K562 (cell line): Measurements from ENCODE around the gene CHPF. TPM values are rescaled to one million over a fixed set of nuclear protein-coding genes. Genes with fewer than 3 reads are reported as not detected.

ENCODE experiments used
- ATAC-seq: fragments of 200-7000 bp; cut with Tn5 transposase; 3 replicates; pipeline ENCODE4 v1.9.1; 2020; ENCODE audit warnings: moderate library complexity
- BruUV-seq: library from RNA; stranded (reverse); fragments of 400-500 nt; replicated peaks from 2 replicates; lab custom pipeline; 2021; lab: Mats Ljungman, UMichigan
- CTCF ChIA-PET: fragments of 300-600 bp; formaldehyde crosslinking; extraction: SDS; loops from one replicate; lab custom pipeline; 2021; ENCODE audit warnings: low intra/inter-chr PET ratio; lab: Yijun Ruan, JAX
- POLR2A ChIA-PET: fragments of 300-600, 350-650 bp; sonication (Branson Sonifier 250); formaldehyde crosslinking; extraction: SDS; loops from one replicate; lab custom pipeline; 2021; ENCODE audit warnings: antibody characterized with exemption, inconsistent platforms; lab: Yijun Ruan, JAX
- DNase-seq, 4 experiments: peaks; one replicate each; pipeline versions ENCODE4 v3.0.0 to v3.0.0-alpha.2; 2011 to 2018; ENCODE audit warnings: low spot score in 3 of 4, mixed read lengths in 3 of 4; ENCODE audit errors: extremely low read depth in 1 of 4
- FAIRE-seq: peaks from 2 replicates; lab custom pipeline; 2011; peaks lifted over from hg19 to GRCh38; lab: Jason Lieb, UNC
- H2AFZ ChIP-seq: 2 replicates; pipeline ENCODE4 v1.6.0; 2011; ENCODE audit warnings: low read depth, low read length, control low read depth, inconsistent platforms
- H3K27ac ChIP-seq: fragments of 200-600 bp; 3 replicates; pipeline ENCODE4 v1.8.0; 2011; ENCODE audit warnings: low read depth, mild to moderate bottlenecking, control low read depth, inconsistent platforms, low read length, moderate library complexity, mixed read lengths; ENCODE audit errors: extremely low read depth
- H3K27me3 ChIP-seq, 2 experiments: fragments of 300-600 bp in 1 of 2; 2 replicates in 1 of 2; 3 replicates in 1 of 2; pipeline versions ENCODE4 v1.6.0 to v1.8.0; 2011; ENCODE audit warnings: inconsistent platforms in 2 of 2, low read length in 2 of 2, mild to moderate bottlenecking in 1 of 2, mixed read lengths in 1 of 2, moderate library complexity in 1 of 2; ENCODE audit not compliant: control insufficient read depth in 2 of 2, insufficient read depth in 2 of 2
- H3K36me3 ChIP-seq: fragments of 300-600 bp; 3 replicates; pipeline ENCODE4 v1.8.0; 2011; ENCODE audit warnings: mild to moderate bottlenecking, low read length, inconsistent platforms; ENCODE audit not compliant: control insufficient read depth, insufficient read depth
- H3K4me1 ChIP-seq, 2 experiments: fragments of 200-600 bp in 1 of 2; replicated peaks in 1 of 2; 2 replicates in 1 of 2; 3 replicates in 1 of 2; pipeline versions ENCODE4 v1.5.1 to v1.8.0; 2011; ENCODE audit warnings: inconsistent platforms in 2 of 2, low read length in 2 of 2, mild to moderate bottlenecking in 1 of 2, mixed read lengths in 1 of 2, moderate library complexity in 1 of 2; ENCODE audit not compliant: control insufficient read depth in 2 of 2, insufficient read depth in 2 of 2
- H3K4me2 ChIP-seq: 2 replicates; pipeline ENCODE4 v1.6.1; 2011; ENCODE audit warnings: low read length, control low read depth, inconsistent platforms, mixed read lengths; ENCODE audit not compliant: insufficient read depth
- H3K4me3 ChIP-seq: fragments of 200-600 bp; sonication (generic), shearing (Covaris generic); 2 replicates; pipeline ENCODE4 v1.5.1; 2016; ENCODE audit warnings: control low read depth, inconsistent platforms
- H3K79me2 ChIP-seq: fragments of 200-600 bp; 3 replicates; pipeline ENCODE4 v1.8.0; 2011; ENCODE audit warnings: low read length, inconsistent platforms; ENCODE audit not compliant: control insufficient read depth, insufficient read depth
- H3K9ac ChIP-seq, 2 experiments: 2 replicates each; pipeline versions ENCODE4 v1.6.0 to v1.6.1; 2011; ENCODE audit warnings: low read depth in 2 of 2, low read length in 2 of 2, control low read depth in 1 of 2, inconsistent platforms in 1 of 2, mild to moderate bottlenecking in 1 of 2, mixed read lengths in 1 of 2; ENCODE audit not compliant: insufficient read depth in 1 of 2
- H3K9me1 ChIP-seq: one replicate; pipeline ENCODE4 v1.6.0; 2011; ENCODE audit warnings: inconsistent platforms, mild to moderate bottlenecking, low read length, moderate library complexity; ENCODE audit not compliant: control insufficient read depth, insufficient read depth
- H3K9me3 ChIP-seq: replicated peaks from 2 replicates; pipeline ENCODE4 v1.5.1; 2011; ENCODE audit warnings: low read depth, low read length, inconsistent platforms; ENCODE audit not compliant: control insufficient read depth, insufficient read depth
- H4K20me1 ChIP-seq: replicated peaks from 2 replicates; pipeline ENCODE4 v1.6.1; 2011; ENCODE audit warnings: low read length, inconsistent platforms, mixed read lengths; ENCODE audit not compliant: control insufficient read depth, insufficient read depth
- CC2D1A ChIP-seq: fragments of 450-650 bp; IDR thresholded peaks from 2 replicates; pipeline ENCODE4 v1.6.1; 2017; ENCODE audit warnings: mild to moderate bottlenecking
- ESRRA ChIP-seq: fragments of 450-650 bp; IDR thresholded peaks from 2 replicates; pipeline ENCODE4 v1.6.1; 2014; ENCODE audit warnings: low read depth, mild to moderate bottlenecking, moderate library complexity, borderline replicate concordance
- KDM5B ChIP-seq: fragments of 200-600 bp; sonication (generic); IDR thresholded peaks from 2 replicates; pipeline ENCODE4 v1.6.1; 2012; ENCODE audit warnings: low read depth, mild to moderate bottlenecking, moderate library complexity, low read length, control low read depth, inconsistent platforms; ENCODE audit not compliant: insufficient replicate concordance
- PCBP2 ChIP-seq: fragments of 200-400 bp; formaldehyde crosslinking; IDR thresholded peaks from 2 replicates; pipeline ENCODE4 v1.6.1; 2018; ENCODE audit warnings: low read length, low read depth, mild to moderate bottlenecking, moderate library complexity; ENCODE audit not compliant: poor library complexity, severe bottlenecking
- TRIM28 ChIP-seq: fragments of 450-650 bp; IDR thresholded peaks from 2 replicates; pipeline ENCODE4 v1.6.1; 2017
- U2AF1 ChIP-seq: fragments of 200-400 bp; formaldehyde crosslinking; optimal IDR thresholded peaks from 2 replicates; pipeline ENCODE3; 2017; ENCODE audit warnings: mild to moderate bottlenecking, low read depth, low read length, moderate library complexity
- ZBTB8A ChIP-seq: fragments of 450-650 bp; IDR thresholded peaks from 2 replicates; pipeline ENCODE4 v1.6.1; 2018; ENCODE audit warnings: mild to moderate bottlenecking, moderate library complexity; ENCODE audit not compliant: partially characterized antibody
- ZNF121 ChIP-seq: sonication (generic); formaldehyde crosslinking; conservative IDR thresholded peaks from 2 replicates; pipeline ENCODE4 v1.8.0; 2022; ENCODE audit warnings: missing genetic modification reagents
- ZNF3 ChIP-seq: fragments of 250-450 bp; sonication (Bioruptor Pico); IDR thresholded peaks from 2 replicates; pipeline ENCODE4 v1.5.0; 2021; ENCODE audit warnings: mild to moderate bottlenecking, moderate library complexity
- ZNF507 ChIP-seq: conservative IDR thresholded peaks from 2 replicates; pipeline ENCODE4 v1.6.1; 2017; ENCODE audit warnings: missing genetic modification characterization, missing compliant biosample characterization
- WGBS: fragments of 100-300 bp; shearing (Covaris generic); methylation state at CpG from one replicate; pipeline ENCODE4 v1.1.6; 2016; ENCODE audit warnings: low coverage, mixed read lengths; ENCODE audit not compliant: insufficient coverage; ENCODE audit errors: missing lambda C conversion rate; 5-methylcytosine and 5-hydroxymethylcytosine counted together
- in situ Hi-C: fragments of 300-500 bp; cut with MboI; formaldehyde crosslinking; loops from 4 replicates; pipeline ENCODE4 v1.15.0; 2018; ENCODE audit warnings: inconsistent platforms, mixed read lengths
- intact Hi-C: fragments of 100-400 bp; cut with micrococcal nuclease; formaldehyde crosslinking; loops from 2 replicates; pipeline ENCODE4 v1.14.2; 2022
- polyA plus RNA-seq, 8 experiments: library from polyadenylated mRNA; depleted of rRNA in 4 of 8; stranded (reverse) in 5 of 8; unstranded in 3 of 8; fragments of >200 nt; fragmentation: Nextera tagmentation in 2 of 8; fragmentation: Illumina TruSeq in 1 of 8; extraction: Ambion mirVana in 2 of 8; extraction: Trizol in 1 of 8; gene quantifications; 2 replicates each; pipeline versions ENCODE4 v1.2.1 to v1.2.3, GENCODE V29; 2011 to 2014; ENCODE audit warnings: inconsistent platforms in 1 of 8, missing spikeins in 1 of 8
- total RNA-seq, 7 experiments: library from RNA; depleted of rRNA in 6 of 7; stranded (reverse); fragments of >200 nt in 6 of 7; fragmentation: Illumina TruSeq in 2 of 7; extraction: Trizol in 2 of 7; gene quantifications; 2 replicates each; pipeline versions ENCODE4 v1.2.1 to v1.2.3, GENCODE V29; 2011 to 2021; ENCODE audit warnings: low replicate concordance in 1 of 7
- TF ChIP-seq, protein P1 (sequence below): fragments of 450-650 bp; IDR thresholded peaks from 2 replicates; pipeline ENCODE4 v1.6.1; 2018; ENCODE audit warnings: mild to moderate bottlenecking, low read depth; ENCODE audit not compliant: partially characterized antibody
- TF ChIP-seq, protein P2 (sequence below): fragments of 250-450 bp; sonication (Bioruptor Pico); IDR thresholded peaks from 2 replicates; pipeline ENCODE4 v1.4.0; 2020; ENCODE audit warnings: mild to moderate bottlenecking
- TF ChIP-seq, protein P3 (sequence below): fragments of 450-650 bp; conservative IDR thresholded peaks from 2 replicates; pipeline ENCODE4 v1.6.1; 2016; ENCODE audit warnings: missing genetic modification characterization, low read depth, mild to moderate bottlenecking, missing compliant biosample characterization, moderate library complexity
- TF ChIP-seq, protein P4 (sequence below): sonication (generic); formaldehyde crosslinking; IDR thresholded peaks from 2 replicates; pipeline ENCODE4 v1.8.1; 2023; ENCODE audit warnings: mild to moderate bottlenecking, missing genetic modification reagents

CHPF gene
- total and polyA plus RNA-seq, 9 of the 15 experiments (the other 6 are each of a cell fraction or from before 2014, with no cell fraction given), result 0.15 to 57.2 (median 7.9) TPM

DNA sequence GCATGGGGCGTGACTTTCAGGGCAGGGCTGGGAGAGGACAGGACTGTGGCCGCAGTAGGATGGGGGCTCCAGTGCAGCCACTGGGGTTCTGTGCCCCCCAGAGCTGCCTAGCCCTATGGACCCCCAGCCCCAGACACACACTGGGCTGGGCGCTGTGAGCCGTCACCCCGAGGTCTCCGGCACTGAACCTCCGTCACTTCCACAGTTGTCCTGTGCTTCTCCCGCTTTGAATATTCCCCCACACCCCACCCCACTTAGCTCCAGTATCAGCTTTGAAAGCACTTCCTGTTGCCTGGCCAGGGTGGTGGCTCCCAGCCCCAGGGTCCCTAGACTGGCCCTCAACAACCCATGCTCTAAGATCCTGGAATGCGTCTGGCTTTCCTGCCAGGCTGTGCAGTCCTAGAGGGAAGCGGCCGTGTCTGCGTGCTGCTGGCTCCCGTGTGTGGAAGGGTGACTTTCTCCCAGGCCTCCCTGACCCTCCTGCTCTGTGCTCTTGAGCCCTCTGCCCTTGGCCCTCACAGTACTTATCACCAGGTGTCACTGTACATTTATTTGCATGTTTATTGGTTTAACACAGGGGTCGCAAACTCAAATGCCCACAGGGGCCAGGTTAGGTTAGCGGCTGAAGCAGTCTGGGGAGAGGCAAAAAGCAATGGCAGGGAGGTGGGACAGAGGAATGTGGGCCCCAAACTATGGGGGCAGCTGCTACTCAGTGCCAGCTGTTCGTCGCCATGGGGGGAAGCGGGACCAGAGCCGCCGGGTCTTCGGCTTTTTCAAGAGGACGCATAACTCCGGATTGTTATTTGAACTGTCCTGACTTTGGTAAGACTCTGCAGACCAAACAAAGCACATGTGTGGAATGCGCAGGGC lies 17.8 kb upstream of the CHPF start (continued):
- TF ChIP-seq, protein P1, sequence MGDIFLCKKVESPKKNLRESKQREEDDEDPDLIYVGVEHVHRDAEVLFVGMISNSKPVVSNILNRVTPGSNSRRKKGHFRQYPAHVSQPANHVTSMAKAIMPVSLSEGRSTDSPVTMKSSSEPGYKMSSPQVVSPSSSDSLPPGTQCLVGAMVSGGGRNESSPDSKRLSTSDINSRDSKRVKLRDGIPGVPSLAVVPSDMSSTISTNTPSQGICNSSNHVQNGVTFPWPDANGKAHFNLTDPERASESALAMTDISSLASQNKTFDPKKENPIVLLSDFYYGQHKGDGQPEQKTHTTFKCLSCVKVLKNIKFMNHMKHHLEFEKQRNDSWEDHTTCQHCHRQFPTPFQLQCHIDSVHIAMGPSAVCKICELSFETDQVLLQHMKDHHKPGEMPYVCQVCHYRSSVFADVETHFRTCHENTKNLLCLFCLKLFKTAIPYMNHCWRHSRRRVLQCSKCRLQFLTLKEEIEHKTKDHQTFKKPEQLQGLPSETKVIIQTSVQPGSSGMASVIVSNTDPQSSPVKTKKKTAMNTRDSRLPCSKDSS, result no peak
- no peak for TF ChIP-seq ZBTB8A
- TF ChIP-seq, protein P2, sequence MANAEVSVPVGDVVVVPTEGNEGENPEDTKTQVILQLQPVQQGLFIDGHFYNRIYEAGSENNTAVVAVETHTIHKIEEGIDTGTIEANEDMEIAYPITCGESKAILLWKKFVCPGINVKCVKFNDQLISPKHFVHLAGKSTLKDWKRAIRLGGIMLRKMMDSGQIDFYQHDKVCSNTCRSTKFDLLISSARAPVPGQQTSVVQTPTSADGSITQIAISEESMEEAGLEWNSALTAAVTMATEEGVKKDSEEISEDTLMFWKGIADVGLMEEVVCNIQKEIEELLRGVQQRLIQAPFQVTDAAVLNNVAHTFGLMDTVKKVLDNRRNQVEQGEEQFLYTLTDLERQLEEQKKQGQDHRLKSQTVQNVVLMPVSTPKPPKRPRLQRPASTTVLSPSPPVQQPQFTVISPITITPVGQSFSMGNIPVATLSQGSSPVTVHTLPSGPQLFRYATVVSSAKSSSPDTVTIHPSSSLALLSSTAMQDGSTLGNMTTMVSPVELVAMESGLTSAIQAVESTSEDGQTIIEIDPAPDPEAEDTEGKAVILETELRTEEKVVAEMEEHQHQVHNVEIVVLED (CRISPR knock-in tag), result no peak
- TF ChIP-seq ESRRA, result no peak

DNA sequence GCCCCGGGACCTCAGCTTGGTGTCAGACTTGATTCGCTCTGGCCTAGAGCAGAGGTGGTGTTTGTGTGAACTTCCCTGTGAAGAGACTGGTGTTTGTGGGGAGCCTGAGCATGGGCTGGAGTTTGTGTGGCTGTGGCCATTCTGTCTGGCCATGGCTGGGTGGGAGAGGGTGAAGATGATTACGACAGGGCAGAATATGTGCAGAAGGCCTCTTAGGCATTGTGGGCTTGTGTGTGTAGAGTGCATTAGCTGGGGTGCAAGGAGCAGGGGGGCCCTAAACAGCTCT lies 17.2 kb upstream of the CHPF start:
- Histone ChIP-seq H4K20me1 (no peaks in the 10 kb centered on the region), H3K9me1 (no peaks in the 10 kb centered on the region), H2AFZ (no peak overlapping the region), H3K4me2 (no peak overlapping the region), H3K27ac (no peak overlapping the region), H3K27me3 (peaks cover 0 to 8% of the 10 kb centered on the region in 2 experiments; a peak in 3 of 5 replicates), H3K9me3 (no peaks in the 10 kb centered on the region), H3K79me2 (no peaks in the 10 kb centered on the region), H3K9ac (no peak overlapping the region), H3K36me3 (no peaks in the 10 kb centered on the region), H3K4me1 (peaks cover 2 to 44% of the 10 kb centered on the region in 2 experiments; a peak in 3 of 5 replicates), H3K4me3 (no peak overlapping the region)
- ATAC-seq, result peak; percentile 8
- no peak for FAIRE-seq
- POLR2A ChIA-PET, result interaction anchor here (0.6 to 3.6 kb wide), 2 partner anchors 9 to 189 kb away, joined by 3 to 16 read pairs; no protein-coding TSS in a partner anchor
- BruUV-seq, result no TSS peak
- no peak for DNase-seq
- CTCF ChIA-PET, result no interaction called here
- intact Hi-C loops, result loop anchor here (5.0 kb wide), 1 partner anchor 36 kb away; the partner anchor contains the start of gene STK11IP
- WGBS, result 40% methylated on average over 3 of the region's 3 CpGs
- in situ Hi-C loops, result no loop called here
- TF ChIP-seq KDM5B (no peak), PCBP2 (no peak), ZNF121 (no peak), ZNF507 (tag) (no peak), U2AF1 (no peak), CC2D1A (no peak), ZNF3 (no peak), TRIM28 (no peak)
- TF ChIP-seq, protein P3, sequence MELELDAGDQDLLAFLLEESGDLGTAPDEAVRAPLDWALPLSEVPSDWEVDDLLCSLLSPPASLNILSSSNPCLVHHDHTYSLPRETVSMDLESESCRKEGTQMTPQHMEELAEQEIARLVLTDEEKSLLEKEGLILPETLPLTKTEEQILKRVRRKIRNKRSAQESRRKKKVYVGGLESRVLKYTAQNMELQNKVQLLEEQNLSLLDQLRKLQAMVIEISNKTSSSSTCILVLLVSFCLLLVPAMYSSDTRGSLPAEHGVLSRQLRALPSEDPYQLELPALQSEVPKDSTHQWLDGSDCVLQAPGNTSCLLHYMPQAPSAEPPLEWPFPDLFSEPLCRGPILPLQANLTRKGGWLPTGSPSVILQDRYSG, result no peak
- TF ChIP-seq, protein P4, sequence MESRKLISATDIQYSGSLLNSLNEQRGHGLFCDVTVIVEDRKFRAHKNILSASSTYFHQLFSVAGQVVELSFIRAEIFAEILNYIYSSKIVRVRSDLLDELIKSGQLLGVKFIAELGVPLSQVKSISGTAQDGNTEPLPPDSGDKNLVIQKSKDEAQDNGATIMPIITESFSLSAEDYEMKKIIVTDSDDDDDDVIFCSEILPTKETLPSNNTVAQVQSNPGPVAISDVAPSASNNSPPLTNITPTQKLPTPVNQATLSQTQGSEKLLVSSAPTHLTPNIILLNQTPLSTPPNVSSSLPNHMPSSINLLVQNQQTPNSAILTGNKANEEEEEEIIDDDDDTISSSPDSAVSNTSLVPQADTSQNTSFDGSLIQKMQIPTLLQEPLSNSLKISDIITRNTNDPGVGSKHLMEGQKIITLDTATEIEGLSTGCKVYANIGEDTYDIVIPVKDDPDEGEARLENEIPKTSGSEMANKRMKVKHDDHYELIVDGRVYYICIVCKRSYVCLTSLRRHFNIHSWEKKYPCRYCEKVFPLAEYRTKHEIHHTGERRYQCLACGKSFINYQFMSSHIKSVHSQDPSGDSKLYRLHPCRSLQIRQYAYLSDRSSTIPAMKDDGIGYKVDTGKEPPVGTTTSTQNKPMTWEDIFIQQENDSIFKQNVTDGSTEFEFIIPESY (CRISPR knock-in tag), result no peak
